Activated CD4-positive, alpha-beta T cell treated with anti-CD3 and anti-CD28 coated beads, Interleukin-2, Interleukin-6, amounts not matched to agents 100 ng/mL and 50 ng/mL, durations not matched to agents 16 hours and 8 hours (primary cell): ENCODE data around the gene AKAP8L.

Source experiments
- DNase-seq: peaks from one replicate; pipeline ENCODE4 v3.0.0-alpha.2; 2020

AKAP8L gene

GRCh38 chr19:15448778-15449619 is 30.2 kb upstream of the AKAP8L start:
- DNase-seq = no peak

DNA sequence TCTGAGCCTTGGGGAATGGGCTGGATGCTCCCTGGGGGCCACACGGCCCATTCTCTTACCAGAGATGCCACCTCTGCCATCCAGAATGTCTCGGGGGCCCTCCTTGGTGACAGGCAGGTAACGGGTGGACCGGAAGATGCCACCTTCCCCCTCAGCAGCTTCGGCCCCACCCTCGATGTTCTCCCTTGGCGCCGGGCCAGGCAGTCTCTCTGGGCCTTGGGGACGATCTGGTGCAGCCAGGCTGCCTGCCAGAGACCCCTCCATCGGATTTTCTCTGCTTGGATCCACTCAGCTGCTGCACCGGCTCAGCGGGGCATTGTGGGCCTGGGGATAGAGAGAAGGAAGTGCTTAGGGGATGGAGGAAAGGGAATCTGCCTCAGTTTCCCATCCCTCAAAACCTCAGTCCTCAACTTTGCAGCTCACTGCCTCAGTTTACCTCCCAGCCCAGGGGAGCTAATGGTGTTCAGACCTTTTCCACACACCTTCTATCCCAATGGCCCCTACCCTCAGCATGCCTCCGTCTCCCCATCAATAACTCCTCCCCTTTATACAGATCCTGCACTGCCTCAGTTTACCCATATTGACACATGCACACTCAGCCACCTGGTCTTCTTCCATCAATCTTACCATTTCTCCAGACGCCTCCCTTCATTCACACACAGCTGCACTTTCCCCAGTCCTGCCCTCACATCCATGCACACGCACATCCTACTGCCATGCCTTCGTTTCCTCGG is 29.4 kb upstream of the AKAP8L start:
- no peak for DNase-seq

- DNase-seq = no peak
These were observed 28.3 kb upstream of the AKAP8L start for GRCh38 chr19:15447057-15447456.

- no peak for DNase-seq
These were observed 27.1 kb upstream of the AKAP8L start for GRCh38 chr19:15445807-15446376.

- no peak for DNase-seq
These were observed 26.4 kb upstream of the AKAP8L start for GRCh38 chr19:15445227-15445605.

- DNase-seq = no peak
These were observed 25.9 kb upstream of the AKAP8L start for GRCh38 chr19:15444505-15445226.

DNA sequence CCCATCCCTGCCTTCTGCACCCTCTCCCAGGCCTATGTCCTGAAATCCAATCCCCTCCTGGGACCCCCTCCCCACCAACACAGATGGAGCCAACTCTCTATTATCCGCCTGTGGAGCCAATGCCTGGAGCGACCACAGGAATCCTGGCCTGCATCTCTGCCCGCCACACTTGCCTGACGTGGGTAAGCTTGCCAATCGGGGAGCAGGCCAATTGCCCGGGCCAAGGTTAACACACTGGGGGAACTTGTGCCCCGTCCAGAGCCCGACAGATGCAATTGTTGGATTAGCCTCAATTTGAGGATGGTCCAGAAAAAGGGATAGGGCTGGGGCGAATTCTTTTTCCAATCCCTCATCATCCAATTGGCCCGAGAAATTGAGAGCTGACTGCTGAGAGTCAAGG is 25.1 kb upstream of the AKAP8L start:
- no peak for DNase-seq

GRCh38 chr19:15443325-15443724 is 24.5 kb upstream of the AKAP8L start:
- no peak for DNase-seq

DNA sequence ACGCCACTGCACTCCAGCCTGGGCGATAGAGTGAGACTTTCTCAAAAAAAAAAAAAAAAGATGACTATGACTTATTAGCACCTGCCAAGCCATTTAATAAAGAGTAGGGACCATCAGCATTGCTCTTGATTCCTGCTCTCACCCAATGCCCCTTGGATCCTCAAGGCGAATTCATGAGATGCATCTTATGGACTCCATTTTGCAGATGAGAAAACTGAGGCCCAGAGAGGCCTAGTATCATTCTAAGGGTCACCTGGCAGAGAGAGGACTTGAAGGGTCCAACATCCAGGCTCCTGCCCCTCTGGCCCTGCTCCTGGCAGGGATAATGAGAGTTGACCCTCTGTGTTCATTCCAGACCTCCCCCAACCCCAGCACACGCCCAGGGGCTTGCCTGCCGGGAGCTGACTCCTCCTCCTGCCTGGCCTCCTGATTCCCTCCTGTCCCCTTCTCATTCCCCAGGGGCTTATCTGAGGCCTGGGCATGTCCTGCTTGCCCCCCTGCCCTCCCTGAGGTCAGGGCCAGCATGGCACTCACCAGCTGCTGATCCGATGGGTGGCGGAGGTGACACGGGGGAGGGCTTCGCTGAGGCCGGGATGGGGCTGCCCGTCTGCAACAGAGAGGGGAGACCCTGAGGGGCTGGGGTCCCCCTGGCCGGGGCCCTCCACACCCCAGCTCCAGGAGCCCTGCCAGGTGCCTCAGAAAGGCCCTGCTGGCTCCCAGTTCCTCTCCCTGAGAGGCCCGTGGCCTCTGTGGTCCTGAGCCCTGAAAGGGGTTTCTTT is 23.5 kb upstream of the AKAP8L start:
- DNase-seq = no peak

DNA sequence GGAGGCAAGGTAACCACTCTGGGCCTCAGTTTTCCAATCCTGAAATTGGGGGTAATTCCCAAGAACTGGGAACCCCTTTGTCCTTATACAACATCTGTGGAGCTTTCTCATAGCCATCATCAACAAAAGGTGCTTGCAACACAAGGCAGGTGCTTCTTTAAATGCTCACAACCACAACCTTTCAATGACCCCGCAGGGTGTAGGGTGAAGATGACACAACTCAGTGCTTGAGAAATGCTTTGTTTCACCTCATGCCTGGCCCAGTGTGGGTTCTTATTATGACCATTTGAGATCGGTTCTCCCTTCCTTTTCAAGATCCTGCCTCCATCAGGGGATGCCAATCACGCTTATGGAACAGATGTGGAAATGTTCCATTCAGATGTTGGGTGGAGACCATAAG is 22.5 kb upstream of the AKAP8L start:
- no peak for DNase-seq

DNA sequence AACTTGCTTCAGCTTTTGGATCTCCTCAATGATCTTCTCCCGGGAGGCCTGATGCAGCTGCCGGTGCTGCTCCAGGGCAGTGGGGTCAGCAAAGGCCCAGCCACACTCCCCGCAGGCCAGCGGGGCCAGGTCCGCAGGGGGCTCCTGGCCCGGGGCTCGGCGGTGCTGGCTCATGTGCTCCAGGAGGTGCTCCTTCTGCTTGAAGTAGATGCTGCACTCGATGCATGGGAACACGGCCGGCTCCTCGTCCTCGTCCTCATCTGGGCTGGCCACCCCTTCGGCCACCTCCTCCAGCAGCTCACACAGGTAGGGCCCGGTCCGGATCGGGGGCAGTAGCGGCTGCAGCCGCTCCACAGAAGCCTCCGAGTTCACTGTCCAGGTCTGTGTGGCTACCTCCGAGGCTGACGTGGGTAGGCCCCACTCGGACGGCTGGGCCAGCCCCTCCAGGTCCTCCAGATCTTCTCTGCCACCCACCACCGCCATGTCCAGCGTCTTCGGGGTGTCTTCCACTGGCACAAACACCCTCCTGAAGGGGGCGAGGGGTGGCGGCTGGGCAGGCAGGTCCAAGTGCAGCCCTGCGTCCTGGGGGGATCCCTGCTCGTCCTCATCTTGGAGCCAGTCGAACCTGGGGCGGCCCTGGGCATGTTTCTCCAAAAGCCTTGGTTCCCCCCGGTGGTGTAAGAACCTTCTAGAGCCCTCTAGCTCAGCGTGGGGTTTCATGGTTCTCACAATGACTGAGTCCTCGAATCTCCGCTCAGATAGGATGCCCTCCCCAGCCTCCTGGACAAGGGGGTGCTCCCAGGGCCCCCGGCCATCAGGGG is 21.2 kb upstream of the AKAP8L start:
- DNase-seq = no peak

- DNase-seq = no peak
These were observed 20.5 kb upstream of the AKAP8L start for GRCh38 chr19:15439078-15439799.

- DNase-seq = no peak
These were observed 19.8 kb upstream of the AKAP8L start for GRCh38 chr19:15438577-15438976.

GRCh38 chr19:15438124-15438496 is 19.3 kb upstream of the AKAP8L start:
- no peak for DNase-seq

- DNase-seq = no peak
These were observed 18.8 kb upstream of the AKAP8L start for GRCh38 chr19:15437355-15438123.

GRCh38 chr19:15436826-15437110 is 18.0 kb upstream of the AKAP8L start:
- DNase-seq = no peak

DNA sequence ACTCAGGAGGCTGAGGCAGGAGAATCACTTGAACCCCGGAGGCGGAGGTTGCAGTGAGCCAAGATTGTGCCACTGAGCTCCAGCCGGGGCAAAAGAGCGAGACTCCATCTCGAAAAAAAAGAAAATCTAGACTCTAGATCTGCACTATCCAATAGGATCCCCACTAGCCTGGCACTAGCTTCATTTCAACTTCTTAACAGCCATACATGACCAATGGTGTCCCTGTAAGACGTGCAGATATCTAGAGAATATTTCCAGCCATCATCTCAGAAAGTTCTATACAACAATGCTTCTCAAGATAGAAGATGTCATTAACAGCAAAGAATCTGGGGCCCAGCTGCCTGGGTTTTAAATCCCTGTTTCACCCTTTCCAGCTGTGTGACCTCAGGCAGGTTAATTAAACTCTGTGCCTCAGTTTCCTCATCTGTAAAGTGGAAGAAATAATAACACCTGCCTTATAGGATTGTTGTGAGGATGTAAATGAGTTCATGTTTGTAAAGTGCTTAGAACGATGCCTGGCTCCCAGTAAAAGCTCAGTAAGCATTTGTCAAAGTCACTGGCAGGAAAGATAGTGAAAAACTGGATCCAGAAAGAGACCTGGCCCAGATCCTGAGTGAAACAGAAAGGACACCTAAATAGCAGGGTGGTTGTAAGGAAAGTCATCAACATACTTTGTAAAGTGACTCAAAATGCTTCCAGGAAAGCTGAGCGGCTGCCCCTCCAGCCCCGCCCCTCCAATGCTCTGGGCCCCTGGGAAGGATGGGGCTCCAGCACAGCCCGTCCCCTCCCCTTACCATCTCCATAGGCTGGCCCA is 17.4 kb upstream of the AKAP8L start:
- DNase-seq = no peak

DNA sequence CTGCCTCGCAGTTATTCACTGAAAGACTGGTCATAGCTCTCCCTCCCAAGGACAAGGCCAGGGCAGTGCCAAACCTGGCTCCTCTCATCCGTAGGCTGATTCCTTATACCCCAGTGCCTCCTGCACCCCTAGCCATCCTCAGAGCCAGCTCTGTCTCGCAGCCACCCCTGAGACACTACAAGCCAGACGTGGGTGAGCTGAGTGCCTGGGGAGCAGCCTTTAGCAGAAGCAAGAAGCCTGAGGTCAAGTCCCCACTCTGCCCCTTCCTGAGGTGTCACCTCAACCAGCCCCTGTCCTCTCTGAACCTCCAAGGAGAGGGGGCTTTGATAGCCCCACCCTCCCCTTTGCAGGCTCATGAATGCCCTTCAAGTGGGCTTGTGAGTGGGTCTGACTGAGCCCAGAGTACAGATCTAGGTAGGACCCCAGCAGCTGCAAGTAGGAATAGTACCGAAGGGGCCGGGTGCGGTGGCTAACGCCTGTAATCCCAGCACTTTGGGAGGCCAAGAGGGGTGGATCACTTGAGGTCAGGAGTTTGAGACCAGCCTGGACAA is 14.8 kb upstream of the AKAP8L start:
- DNase-seq = no peak
